GM12864 (cell line): ENCODE results near the gene RIMKLA.

ENCODE experiments used
- DNase-seq: peaks from one replicate; pipeline ENCODE4 v3.0.0-alpha.2; 2011; ENCODE audit warnings: low read depth
- H3K4me3 ChIP-seq: 2 replicates; pipeline ENCODE4 v1.5.1; 2011; ENCODE audit warnings: mild to moderate bottlenecking, low read depth, low read length, control low read depth
- TF ChIP-seq, protein P1 (sequence below): IDR thresholded peaks from 2 replicates; pipeline ENCODE4 v1.5.1; 2011; ENCODE audit warnings: low read depth, mild to moderate bottlenecking, moderate library complexity, low read length, control low read depth, inconsistent platforms; ENCODE audit errors: missing control alignments

Gene RIMKLA

GRCh38 chr1:42427240-42427639 is 46.6 kb downstream of the RIMKLA start:
- no peak for DNase-seq
- TF ChIP-seq, protein P1, sequence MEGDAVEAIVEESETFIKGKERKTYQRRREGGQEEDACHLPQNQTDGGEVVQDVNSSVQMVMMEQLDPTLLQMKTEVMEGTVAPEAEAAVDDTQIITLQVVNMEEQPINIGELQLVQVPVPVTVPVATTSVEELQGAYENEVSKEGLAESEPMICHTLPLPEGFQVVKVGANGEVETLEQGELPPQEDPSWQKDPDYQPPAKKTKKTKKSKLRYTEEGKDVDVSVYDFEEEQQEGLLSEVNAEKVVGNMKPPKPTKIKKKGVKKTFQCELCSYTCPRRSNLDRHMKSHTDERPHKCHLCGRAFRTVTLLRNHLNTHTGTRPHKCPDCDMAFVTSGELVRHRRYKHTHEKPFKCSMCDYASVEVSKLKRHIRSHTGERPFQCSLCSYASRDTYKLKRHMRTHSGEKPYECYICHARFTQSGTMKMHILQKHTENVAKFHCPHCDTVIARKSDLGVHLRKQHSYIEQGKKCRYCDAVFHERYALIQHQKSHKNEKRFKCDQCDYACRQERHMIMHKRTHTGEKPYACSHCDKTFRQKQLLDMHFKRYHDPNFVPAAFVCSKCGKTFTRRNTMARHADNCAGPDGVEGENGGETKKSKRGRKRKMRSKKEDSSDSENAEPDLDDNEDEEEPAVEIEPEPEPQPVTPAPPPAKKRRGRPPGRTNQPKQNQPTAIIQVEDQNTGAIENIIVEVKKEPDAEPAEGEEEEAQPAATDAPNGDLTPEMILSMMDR = no peak
- no peak overlapping the region for H3K4me3 ChIP-seq

DNA sequence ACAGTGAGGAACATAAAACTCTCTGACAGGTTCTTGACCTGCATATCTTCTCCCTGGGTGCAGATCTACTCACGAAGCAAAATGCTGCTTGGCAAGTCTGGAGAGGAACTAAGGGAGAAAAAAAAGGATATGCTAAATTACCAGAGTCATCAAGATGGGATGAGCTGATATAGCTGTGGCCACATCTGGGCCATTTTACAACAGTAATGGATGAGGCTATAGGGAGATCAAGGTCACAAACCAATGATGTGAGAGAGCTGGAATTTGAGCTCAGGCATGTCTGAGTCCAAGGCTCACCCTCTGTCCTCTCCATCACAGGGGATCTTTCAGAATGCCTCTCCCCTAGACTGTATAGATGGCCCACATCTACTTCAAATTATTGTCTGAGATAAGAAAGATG is 49.0 kb downstream of the RIMKLA start:
- no peak overlapping the region for H3K4me3 ChIP-seq
- DNase-seq = no peak
- TF ChIP-seq, protein P1 = no peak

GRCh38 chr1:42430286-42431135 is 49.9 kb downstream of the RIMKLA start:
- DNase-seq = no peak
- no peak overlapping the region for H3K4me3 ChIP-seq
- TF ChIP-seq, protein P1 = no peak

DNA sequence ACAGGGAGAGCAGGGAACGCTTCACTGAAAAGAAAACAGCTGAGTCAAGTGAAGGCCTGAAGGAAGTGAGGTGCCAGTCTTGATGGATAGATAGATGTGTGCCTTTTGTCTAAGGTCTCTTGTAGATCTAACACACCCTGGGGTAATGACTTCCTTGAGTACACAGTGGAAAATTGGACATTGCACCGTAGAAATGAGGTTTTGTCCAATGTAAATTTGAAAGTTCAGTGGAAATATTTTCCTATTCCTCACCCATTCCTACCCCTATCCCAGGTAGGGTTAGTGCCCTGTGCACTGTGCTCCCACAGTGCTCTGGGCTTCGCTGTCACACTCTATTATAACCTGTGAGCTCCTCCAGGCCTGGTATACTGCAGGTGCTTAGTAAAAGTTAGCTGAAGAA is 50.9 kb downstream of the RIMKLA start:
- DNase-seq = no peak
- TF ChIP-seq, protein P1 = no peak
- H3K4me3 ChIP-seq = no peak overlapping the region

- no peak for DNase-seq
- TF ChIP-seq, protein P1 = no peak
- H3K4me3 ChIP-seq = no peak overlapping the region
Observed at GRCh38 chr1:42432714-42433113, 52.1 kb downstream of the RIMKLA start.

GRCh38 chr1:42433369-42433768 is 52.8 kb downstream of the RIMKLA start:
- no peak overlapping the region for H3K4me3 ChIP-seq
- TF ChIP-seq, protein P1 = no peak
- no peak for DNase-seq

DNA sequence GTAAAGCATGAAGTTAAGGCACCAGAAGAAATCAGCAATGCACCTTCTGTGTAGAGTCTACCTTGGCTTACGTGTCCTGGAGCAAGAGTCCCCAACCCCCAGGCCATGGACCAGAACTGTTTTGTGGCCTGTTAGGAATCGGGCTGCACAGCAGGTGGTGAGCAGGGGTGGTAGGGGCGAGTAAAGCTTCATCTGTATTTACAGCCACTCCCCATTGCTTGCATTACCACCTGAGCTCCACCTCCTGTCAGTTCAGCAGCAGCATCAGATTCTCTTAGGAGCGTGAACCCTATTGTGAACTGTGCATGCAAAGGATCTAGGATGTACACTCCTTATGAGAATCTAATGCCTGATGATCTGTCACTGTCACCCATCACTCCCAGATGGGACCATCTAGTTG is 53.7 kb downstream of the RIMKLA start:
- TF ChIP-seq, protein P1 = no peak
- no peak overlapping the region for H3K4me3 ChIP-seq
- DNase-seq = no peak
